Left hindlimb (tissue), 1 donor: ENCODE measurements around the gene ARHGAP15.
A peak's percentile ranks its signal among the peaks of the same experiment; 100 is the strongest.

Source experiments
- DNase-seq: peaks from one replicate; pipeline ENCODE4 v3.0.0-alpha.2; 2018

Gene ARHGAP15

DNA sequence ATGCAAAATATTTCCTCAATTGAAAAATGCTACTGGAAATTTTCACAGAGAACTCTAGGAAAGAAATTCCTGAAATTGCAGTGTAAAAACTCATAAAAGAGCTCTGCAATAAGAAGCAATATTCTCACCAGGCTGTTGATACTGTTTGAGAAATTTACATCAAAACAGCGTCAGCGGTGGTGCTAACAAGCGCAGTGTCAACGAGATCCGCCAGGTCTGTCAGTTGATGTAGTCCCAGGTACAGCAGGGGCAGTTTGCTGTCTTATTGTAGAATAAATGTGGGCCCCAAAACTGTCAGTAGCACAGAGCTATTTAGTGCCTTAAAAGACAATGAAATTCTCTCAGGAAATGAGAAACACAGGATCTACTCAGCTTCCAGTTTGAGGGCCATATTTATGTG is 611.2 kb downstream of the ARHGAP15 start:
- no peak for DNase-seq

DNA sequence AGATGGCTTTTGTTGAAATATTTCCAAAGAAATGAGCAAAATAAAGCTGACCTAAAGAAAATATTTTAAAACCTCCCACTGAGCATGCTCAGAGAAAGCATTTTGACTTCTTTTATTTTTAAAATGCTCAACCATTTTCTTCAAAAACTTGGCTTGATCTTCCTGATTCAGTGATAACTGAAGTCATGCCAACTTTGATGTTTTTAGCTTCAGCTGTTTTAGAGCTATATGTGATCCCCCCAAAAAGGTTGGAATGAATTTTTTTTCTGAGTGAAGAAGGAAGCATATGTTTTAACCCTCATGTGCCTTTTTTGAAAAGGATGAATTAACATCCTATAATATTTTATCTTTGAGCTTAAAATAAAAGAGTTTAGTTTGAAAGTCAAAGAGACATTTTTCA is 612.0 kb downstream of the ARHGAP15 start:
- DNase-seq: no peak

DNA sequence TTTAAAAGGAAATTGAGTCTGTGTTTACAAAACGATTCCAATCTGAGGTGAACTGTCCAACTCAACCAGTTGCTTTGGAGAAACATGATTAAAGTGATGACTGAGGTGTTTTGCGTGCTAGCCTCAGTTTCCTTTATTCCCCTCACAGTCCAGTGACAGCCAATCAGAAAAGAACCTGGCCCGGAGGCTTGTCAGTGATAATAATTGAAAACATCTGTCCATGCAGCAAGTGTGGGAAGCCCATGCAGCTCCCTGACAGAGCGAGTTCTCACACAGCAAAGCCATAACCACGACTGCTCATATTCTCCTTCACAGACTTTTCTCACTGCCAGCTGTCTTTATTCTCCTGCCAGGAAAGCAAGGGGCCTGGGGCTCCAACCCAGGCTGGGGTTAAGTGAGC is 613.4 kb downstream of the ARHGAP15 start:
- DNase-seq: no peak

DNA sequence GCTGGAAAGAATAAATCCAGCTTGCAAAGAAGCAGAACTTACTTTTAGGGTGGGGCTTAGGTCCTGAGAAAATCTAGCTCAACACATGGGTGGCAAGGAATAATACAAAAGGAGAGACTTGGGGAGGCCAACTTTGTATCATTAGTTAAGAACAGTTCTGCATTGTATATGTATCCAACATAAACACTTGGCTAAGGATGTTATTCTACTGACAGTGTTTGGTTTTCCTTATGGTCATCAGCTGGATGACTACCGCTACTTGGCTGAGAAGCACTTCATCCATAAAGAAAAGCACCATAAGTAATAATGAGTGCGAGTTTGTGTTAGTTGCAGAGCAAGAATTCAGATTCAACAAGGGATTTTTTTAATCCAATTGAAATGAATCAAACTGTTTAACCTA is 614.9 kb downstream of the ARHGAP15 start:
- no peak for DNase-seq

DNA sequence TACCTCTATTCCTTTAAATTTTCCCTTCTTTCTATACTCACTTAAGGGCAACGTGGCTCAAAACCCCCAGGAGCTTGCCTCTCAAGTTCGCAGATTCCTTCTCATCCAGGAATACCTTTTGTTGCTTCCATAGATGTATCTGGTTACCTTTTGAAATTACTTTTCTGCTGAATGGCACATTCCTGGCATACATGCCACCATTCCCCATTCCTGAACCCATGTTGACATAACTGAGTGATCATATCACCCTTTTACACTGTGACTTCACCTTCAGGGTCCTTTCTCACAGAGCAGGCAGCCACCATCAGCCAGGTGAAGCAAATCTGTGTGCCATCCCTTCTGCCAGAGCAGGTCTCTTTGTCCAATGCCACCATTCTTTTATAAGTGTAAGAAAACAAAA is 615.8 kb downstream of the ARHGAP15 start:
- DNase-seq: no peak

DNA sequence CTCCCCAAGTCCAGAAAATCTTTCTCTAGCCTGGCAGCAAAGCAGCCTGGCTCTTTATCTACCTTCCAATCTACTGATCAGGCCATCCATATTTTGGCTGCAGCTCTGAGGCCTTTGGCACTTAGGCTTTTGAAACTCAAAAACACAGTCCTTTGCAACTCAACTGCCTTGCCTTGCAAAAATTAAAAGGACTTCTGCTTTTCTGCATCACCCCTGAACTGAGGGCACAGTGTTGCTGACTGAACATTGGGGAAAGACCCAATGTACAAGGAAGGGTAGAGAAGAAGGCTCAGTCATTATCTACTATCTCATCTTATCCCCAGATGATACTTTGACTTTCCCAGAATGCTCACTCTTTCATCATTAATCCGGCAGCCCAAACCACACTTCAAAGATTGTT is 625.5 kb downstream of the ARHGAP15 start:
- no peak for DNase-seq

DNA sequence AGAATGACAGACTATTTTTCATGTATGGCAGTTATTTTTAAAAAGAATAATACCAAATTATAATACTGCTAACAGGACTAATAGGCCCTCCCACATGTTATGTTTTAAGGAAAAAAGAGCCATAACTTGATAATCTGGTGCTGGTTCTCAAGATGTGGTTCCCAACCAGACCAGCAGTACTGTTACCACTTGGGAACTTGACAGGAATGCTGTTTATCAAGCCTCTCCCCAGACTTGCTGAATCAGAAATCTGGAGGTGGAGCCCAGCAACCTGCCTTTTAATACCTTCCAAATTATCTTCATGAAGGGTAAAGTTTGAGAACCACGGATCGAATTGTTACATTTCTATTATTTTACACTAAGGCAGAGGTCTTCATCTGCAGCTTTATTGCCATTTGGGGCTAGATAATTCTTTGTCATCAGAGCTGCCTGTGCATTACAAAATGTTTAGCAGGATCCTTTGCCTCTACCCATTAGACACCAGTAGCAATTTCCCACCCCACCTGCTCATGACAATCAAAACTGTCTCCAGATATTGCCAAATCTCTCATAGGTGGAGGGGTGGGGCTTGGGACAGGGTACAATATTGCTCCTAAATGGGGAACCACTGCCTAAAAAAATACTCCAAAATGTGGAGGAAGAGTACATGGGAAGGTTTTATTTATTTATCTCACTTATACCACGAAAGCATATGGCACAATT is 629.6 kb downstream of the ARHGAP15 start:
- DNase-seq: no peak

DNA sequence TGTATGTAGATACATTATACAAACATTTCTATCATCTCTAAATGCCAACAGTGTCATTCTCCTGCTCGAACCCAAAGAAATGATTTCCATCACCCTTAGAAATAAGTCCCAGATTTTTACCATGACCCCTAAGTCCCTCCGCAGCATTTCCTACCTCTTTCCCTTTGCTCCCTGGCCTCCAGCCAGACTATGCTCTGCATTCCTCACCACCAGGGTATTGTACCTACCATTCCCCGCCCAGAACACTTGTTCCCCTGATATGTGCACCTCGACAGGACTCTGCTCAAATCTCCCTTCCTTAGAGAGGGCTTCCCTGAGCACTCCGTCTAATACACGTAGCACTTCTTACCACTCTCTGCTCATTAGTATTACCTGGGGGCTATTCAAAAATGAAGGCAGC is 630.2 kb downstream of the ARHGAP15 start:
- no peak for DNase-seq

DNA sequence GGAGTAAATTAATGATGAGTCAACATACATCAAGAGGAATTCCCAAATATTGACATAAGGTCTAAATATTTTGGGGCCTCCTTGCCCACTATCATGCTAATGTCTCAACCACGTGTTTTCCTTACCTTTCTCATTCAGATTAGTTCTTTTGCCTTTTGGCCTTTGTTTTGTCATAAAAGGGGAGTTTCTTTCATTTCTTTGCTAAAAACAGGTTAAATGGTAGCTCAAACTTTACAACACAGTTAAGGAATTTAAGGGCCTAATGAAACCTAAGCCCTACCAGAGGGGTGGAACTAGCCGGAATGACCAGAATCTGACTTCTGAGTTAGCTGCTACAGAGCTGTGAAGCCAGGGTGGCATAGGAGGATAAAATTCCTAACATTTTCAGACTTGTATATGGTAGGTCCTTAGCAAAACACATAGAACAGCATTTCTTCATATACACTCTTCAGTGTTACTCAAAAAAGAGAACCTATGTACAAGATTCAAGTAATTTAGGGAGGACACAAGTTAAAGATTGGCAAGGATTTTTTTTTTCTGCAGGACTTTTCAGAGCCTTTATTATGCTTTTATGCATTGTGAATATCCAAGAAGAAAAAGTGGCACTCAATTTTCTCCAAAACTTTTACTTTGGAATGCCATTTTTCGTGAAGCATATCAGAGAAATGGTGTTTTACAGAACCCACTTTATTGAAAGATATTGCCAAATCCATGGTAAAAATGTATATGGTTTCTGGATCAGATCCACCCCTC is 633.1 kb downstream of the ARHGAP15 start:
- DNase-seq: no peak

DNA sequence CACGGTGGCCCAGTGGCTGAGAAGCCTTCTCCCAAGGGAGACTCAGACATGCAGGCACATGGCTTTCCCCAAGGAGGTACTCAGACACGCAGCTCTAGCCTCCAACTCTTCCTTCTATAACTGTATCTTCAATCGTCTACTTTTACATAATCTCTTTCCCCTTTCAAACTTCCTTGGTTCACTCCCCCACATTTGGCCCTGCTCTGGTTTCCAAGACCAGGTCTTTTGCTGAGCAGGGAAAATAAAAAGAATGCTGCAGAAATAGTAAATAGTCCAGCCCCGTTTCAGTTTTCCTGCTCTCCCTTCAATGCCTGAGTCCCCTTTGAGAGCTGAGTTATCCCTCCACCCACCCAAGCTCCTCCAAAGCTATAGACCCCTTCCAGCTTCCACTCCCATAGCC is 635.0 kb downstream of the ARHGAP15 start:
- no peak for DNase-seq

DNA sequence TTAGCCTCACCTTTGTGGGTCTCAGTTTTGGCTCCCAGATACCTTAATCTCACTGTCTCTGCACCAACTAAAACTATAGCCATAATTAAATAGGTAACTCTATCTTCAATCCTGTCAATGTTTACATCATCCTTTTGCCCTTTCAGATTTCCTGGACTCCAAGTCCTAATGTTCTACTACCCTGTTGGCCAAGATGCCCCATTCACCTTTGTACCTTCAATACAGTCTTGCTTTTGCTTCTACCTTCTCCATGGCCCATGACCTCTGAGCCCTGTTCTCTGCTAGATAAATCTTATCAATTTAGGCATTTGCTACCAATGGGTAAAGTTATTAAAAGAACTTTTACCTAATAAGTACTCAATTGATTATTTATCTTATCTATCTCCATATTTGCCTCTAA is 635.5 kb downstream of the ARHGAP15 start:
- DNase-seq: no peak

DNA sequence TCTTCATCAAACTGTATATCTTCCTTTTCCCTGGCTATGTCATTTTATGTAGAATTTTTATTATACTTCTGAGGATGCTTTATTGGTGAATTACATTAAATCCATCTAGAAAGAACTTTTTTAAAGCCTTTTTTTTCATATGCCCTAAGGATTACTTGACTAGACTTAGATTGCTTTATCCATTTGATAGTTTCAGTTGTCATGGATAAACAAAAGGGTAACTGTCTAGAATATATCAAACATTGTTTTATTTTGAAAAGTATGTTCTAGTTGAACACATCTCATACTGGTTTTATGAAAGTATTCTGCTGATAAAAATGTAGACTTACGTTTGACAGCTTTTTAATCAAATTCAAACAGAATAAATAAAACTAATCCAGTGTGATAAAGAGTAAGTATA is 639.8 kb downstream of the ARHGAP15 start:
- no peak for DNase-seq

DNA sequence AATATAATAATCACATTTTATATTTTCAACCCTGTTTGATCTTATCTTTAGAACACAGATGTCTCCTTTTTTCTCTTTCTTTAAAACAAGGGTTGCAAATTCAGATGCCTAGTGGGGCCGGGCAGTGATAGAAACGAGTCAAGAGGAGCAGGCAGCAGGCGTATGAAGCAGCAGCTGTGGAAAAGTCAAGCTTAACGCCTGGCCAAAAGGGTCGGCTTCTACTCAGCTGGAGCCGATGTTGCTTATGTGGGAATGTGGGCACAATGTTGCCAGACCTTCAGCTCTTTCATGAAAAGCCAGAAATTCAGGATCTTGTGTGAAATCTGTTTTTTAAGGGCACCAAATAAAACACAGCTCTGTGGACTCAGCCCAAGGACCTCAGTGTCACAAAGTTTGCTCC is 642.7 kb downstream of the ARHGAP15 start:
- no peak for DNase-seq

DNA sequence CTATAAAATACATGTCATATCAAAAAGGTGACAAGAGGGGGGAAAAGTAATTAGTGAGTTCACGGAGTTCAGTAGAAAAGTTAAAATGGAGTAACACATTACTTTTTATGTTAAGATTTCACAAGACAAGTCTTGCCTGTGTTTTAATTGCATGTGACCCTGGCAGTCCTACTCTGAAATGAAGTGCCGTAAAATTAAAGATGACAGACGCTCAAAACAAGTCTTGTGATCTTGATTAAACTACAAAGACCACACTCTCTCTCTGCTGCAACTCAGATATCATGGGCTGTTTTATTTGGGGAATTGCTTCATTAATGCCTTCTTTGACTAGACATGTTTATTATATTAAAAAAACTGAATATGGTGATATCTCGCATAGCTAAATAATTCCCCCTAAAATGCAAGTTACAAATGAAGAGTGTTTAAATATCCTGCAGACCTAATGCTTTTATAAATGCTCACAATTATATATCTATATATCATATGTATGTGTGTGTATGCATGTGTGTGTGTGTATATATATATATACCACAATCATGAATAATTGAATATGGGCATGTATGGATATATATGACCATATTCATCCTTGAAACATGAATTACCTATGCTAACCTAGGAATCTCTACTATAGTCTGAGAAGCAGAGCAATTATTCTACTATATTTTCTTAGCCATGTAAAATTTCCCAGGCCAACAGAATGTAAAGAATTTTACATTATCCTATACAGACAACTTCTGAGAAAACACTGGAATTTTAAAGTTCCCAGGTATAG is 647.5 kb downstream of the ARHGAP15 start:
- no peak for DNase-seq

DNA sequence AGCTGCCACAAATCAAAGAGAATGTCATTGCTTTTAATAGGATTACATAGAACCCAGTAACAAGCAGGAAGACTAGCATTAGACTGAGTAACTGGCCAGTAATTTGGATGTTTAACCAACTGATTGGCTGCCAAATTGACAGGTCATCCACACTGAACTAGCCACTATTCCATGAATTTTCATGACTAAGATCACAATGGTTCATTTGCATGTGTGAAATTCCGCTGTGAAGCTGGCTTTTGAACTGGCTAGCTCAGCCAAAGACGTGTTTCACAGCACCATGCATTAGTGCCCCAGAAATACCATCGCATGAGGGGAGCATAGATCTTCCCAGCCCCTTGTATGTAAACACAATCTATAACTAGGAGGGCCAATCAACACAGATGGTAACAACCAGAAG is 649.8 kb downstream of the ARHGAP15 start:
- DNase-seq: no peak

DNA sequence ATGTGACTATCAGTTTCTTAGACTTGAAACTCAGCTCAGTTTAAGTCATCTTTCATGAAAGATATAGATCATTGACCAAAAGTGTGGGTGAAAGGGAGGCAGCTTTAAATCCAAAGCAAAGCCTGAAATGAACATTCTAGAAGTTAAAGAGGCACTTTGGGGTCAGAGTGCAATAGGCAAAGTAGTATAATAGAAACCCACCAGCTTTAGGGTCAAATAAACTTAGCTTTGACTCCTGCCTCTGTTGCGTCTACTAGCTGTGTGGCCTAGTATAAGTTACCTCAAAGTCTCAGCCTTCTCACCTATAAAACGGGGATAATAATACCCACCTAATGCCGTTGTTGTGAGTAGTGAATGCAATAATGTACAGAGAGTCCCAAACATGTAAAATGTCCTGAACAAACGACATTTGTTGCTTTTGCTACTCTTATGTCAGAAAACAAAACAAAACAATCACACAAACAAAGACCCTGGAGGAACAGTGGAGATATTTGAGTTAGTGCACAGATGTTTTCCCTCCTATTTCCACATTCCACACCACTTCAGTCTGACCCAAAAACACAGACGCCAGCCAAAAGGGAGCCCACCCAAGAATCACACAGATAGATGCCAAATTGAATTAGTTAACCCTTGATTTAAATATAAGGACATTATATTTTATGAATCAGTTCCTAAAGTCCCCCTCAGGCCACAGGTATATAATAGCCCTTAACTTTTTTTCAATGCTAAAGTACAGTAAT is 657.0 kb downstream of the ARHGAP15 start:
- peak; percentile 35 for DNase-seq

DNA sequence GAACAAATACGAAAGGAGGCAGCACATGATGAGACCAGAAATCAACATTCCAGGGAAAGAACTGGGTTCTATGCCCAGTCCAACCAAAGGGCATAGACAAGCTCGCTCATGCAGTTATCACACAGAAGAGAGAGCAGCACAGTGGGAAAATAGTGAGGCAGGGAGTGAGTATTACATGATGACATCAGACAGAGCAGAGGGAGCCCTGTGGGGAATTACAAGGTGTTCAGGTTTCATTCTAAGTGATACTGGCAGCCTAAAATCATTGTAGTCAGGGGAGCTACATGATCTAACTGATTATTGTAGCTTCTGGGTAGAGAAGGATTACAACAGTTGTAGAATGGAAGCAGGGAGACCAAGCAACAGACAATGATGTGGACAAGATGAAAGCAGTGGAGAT is 658.5 kb downstream of the ARHGAP15 start:
- DNase-seq: no peak

DNA sequence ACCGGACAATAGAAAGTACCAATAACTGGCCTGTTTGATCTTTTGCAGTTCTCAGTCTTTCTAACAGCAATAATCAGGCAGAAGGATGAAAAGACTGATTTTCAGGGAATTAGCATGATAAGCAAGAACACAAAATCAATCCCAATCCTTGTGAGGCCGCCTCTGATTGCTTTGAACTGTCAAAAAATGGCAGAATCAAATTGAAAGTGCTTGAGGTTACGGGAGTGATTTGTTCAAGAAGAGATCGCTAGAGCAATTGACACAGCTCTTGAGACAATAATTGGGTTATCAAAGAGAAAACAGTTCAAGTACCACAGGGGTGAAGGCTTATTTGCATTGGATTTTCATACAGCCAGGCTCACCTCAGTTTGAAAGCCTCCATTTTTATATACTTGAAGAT is 663.4 kb downstream of the ARHGAP15 start:
- DNase-seq: no peak

DNA sequence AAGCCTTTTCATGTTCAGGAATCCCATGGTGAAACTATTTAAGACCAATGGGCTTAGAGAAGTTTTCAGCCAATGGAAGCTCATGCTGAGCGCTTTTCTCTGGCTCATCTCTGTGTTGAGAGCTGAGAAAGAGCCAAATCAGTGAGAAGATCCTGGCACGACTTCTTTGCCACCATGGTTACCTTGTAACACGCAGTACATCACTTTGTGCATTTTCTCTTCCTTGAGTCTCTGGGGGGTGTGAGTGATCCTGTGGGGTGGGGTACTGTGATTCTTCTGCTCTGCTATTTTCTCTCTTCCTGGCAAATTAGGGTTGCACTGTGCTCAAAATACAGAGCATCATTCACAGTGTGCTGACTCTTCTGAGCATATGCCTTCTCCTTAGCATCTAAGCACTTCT is 664.2 kb downstream of the ARHGAP15 start:
- no peak for DNase-seq

DNA sequence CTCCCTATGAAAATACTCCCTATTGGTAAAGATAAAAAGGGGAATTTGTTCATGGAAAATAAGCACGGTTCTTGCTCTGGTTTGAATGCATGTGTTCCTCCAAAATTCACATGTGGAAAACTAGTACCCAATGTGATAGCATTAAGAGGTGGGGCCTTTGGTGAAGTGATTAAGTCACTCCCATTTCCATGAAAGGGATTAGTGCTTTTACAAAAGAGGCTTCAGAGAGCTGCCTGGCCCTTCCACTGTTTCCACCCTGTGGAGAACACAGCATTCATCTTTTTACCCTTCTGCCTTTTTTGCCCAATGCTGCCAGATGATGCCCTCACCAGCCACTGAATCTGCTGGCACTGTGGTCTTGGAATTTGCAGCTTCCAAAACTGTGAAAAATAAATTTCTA is 666.8 kb downstream of the ARHGAP15 start:
- no peak for DNase-seq

DNA sequence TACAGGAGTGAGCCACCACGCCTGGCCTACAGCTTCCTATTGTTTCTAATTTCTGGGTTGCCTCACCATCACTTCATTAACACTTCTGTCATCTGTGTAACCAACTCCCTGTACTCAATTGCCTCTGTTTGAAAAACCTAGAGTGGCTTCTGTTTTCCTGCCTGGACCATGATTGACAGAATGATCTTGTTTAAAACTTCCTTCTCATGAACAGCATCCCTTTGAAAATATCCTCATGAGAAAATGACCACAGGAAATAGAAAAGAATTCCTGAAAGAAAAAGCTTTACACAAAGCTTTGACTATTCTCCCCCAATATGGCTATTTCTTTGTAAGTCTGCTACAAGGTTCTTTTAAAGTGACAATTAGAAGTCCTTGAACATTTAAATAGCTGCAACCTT is 672.3 kb downstream of the ARHGAP15 start:
- no peak for DNase-seq

DNA sequence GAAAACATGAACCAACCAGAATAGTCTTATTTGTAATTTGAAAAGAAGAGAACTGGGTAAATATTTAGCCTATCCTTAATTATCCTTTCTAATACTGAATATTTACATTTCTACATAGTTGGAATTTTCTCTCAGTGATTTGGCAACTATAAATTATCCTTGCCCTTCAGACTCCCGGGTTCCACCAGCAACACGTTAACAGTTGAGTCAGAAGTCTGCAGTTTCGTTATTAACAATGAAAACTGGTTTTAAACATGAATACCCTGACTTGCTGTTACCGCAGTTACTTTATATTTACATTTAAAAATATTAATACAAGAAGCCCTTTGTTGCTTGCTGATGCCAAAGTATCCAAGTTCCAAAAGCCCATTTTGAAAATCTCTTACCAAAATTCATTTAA is 673.0 kb downstream of the ARHGAP15 start:
- no peak for DNase-seq
